Panc1 (cell line): ENCODE measurements around the gene GPATCH3. TPM values are rescaled to one million over a fixed set of nuclear protein-coding genes. Genes with fewer than 3 reads are reported as not detected.

Source experiments
- ATAC-seq: fragments of 200-7000 bp; cut with Tn5 transposase; 2 replicates; pipeline ENCODE4 v1.9.1; 2020; ENCODE audit warnings: mild to moderate bottlenecking, moderate library complexity
- BruUV-seq: library from RNA; stranded (reverse); fragments of 400-500 nt; replicated peaks from 2 replicates; lab custom pipeline; 2021; lab: Mats Ljungman, UMichigan
- CTCF ChIA-PET: fragments of 300-600 bp; sonication (Branson Sonifier 250); formaldehyde crosslinking; loops from one replicate; lab custom pipeline; 2022; ENCODE audit warnings: antibody characterized with exemption; lab: Charles Lee
- POLR2A ChIA-PET: fragments of 300-600 bp; sonication (Branson Sonifier 250); formaldehyde crosslinking; loops from one replicate; lab custom pipeline; 2022; ENCODE audit warnings: antibody characterized with exemption; lab: Charles Lee
- DNase-seq: peaks from one replicate; pipeline ENCODE4 v3.0.0-alpha.2; 2010; ENCODE audit warnings: low read depth, low spot score
- H3K27ac ChIP-seq: 2 replicates; pipeline ENCODE4 v1.5.1; 2011; ENCODE audit warnings: mild to moderate bottlenecking, low read length, inconsistent platforms
- H3K27me3 ChIP-seq: fragments of 200-500 bp; sonication (Bioruptor generic); 2 replicates; pipeline ENCODE4 v1.6.0; 2014; ENCODE audit warnings: low read length, inconsistent platforms; ENCODE audit not compliant: control insufficient read depth, insufficient read depth
- H3K36me3 ChIP-seq: fragments of 200-500 bp; sonication (Bioruptor generic); 2 replicates; pipeline ENCODE4 v1.5.1; 2014; ENCODE audit warnings: inconsistent platforms, mild to moderate bottlenecking, low read length, moderate library complexity; ENCODE audit not compliant: control insufficient read depth, insufficient read depth
- H3K4me1 ChIP-seq: 2 replicates; pipeline ENCODE4 v1.5.1; 2011; ENCODE audit warnings: inconsistent platforms, mild to moderate bottlenecking, low read length, moderate library complexity; ENCODE audit not compliant: control insufficient read depth, insufficient read depth
- H3K4me3 ChIP-seq, 2 experiments: 2 replicates each; pipeline ENCODE4 v1.5.1; 2011 to 2012; ENCODE audit warnings: low read depth in 2 of 2, low read length in 2 of 2, mild to moderate bottlenecking in 2 of 2, inconsistent platforms in 1 of 2, moderate library complexity in 1 of 2
- H3K9me3 ChIP-seq: fragments of 200-500 bp; sonication (Bioruptor generic); 2 replicates; pipeline ENCODE4 v1.5.1; 2014; ENCODE audit warnings: low read depth, mild to moderate bottlenecking, inconsistent platforms, low read length, moderate library complexity; ENCODE audit not compliant: control insufficient read depth, insufficient read depth
- POLR2AphosphoS5 ChIP-seq: IDR thresholded peaks from 2 replicates; pipeline ENCODE4 v1.6.1; 2012; ENCODE audit warnings: mild to moderate bottlenecking, low read depth, low read length, moderate library complexity
- SIN3A ChIP-seq: IDR thresholded peaks from 2 replicates; pipeline ENCODE4 v1.6.1; 2012; ENCODE audit warnings: low read depth, mild to moderate bottlenecking, low read length, moderate library complexity, borderline replicate concordance; ENCODE audit not compliant: insufficient read depth
- TCF7L2 ChIP-seq: IDR thresholded peaks from 2 replicates; pipeline ENCODE4 v1.6.1; 2011; ENCODE audit warnings: mild to moderate bottlenecking, low read depth, low read length, inconsistent platforms
- in situ Hi-C: cut with HindIII; loops from 2 replicates; pipeline ENCODE4 v1.10.0; 2016; ENCODE audit warnings: low sequenced_read_pairs, low pct_unique_long_range_greater_than_20kb
- intact Hi-C: fragments of 100-400 bp; cut with micrococcal nuclease; formaldehyde crosslinking; loops from one replicate; pipeline ENCODE4 v1.10.0; 2022; ENCODE audit not compliant: unreplicated experiment
- total RNA-seq: library from RNA; stranded (reverse); gene quantifications from one replicate; pipeline ENCODE4 v1.2.1, GENCODE V29; 2021; ENCODE audit not compliant: unreplicated experiment
- TF ChIP-seq, protein P1 (sequence below), 2 experiments: IDR thresholded peaks; 2 replicates each; pipeline ENCODE4 v1.6.1; 2011 to 2012; ENCODE audit warnings: low read depth in 2 of 2, control low read depth in 1 of 2, low read length in 1 of 2, mild to moderate bottlenecking in 1 of 2, moderate library complexity in 1 of 2; ENCODE audit not compliant: insufficient read depth in 1 of 2
- TF ChIP-seq, protein P2 (sequence below): fragments of 450-650 bp; IDR thresholded peaks from 2 replicates; pipeline ENCODE4 v1.5.1; 2017; ENCODE audit warnings: mild to moderate bottlenecking

GPATCH3 gene
- total RNA-seq, 1 experiment from 2014 or later, result 29.7 TPM

DNA sequence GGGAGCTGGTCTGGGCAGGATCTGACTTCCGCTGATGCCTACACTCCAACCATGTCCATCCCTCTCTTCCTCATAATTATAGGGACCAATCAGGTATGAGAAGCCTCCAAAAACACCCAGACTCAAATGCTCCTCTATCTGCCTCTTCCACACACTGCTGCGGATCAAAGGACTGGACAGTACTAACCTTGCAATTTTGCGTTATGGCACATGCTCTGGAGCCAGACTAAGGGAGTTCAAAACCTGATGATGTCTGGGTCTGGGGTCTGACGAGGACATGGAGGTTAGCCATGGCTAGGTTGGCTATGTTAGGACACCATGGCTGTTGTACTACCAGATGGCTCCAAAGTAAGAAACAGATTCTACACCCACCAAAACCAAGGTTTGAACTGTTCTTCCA, 20.5 kb downstream of the GPATCH3 start:
- Histone ChIP-seq H3K27me3 (no peaks in the 10 kb centered on the region), H3K4me1 (no peaks in the 10 kb centered on the region), H3K27ac (no peak overlapping the region), H3K9me3 (no peaks in the 10 kb centered on the region), H3K36me3 (peaks cover 15% of the 10 kb centered on the region; the same call in 1 of the 2 replicates), H3K4me3 (no peak overlapping the region)
- ATAC-seq (no peak), DNase-seq (no peak)
- intact Hi-C loops (loop anchor here (5.0 kb wide), 1 partner anchor 277 kb away; no protein-coding TSS in a partner anchor), in situ Hi-C loops (no loop called here)
- TF ChIP-seq POLR2AphosphoS5, result no peak
- TF ChIP-seq, protein P1, sequence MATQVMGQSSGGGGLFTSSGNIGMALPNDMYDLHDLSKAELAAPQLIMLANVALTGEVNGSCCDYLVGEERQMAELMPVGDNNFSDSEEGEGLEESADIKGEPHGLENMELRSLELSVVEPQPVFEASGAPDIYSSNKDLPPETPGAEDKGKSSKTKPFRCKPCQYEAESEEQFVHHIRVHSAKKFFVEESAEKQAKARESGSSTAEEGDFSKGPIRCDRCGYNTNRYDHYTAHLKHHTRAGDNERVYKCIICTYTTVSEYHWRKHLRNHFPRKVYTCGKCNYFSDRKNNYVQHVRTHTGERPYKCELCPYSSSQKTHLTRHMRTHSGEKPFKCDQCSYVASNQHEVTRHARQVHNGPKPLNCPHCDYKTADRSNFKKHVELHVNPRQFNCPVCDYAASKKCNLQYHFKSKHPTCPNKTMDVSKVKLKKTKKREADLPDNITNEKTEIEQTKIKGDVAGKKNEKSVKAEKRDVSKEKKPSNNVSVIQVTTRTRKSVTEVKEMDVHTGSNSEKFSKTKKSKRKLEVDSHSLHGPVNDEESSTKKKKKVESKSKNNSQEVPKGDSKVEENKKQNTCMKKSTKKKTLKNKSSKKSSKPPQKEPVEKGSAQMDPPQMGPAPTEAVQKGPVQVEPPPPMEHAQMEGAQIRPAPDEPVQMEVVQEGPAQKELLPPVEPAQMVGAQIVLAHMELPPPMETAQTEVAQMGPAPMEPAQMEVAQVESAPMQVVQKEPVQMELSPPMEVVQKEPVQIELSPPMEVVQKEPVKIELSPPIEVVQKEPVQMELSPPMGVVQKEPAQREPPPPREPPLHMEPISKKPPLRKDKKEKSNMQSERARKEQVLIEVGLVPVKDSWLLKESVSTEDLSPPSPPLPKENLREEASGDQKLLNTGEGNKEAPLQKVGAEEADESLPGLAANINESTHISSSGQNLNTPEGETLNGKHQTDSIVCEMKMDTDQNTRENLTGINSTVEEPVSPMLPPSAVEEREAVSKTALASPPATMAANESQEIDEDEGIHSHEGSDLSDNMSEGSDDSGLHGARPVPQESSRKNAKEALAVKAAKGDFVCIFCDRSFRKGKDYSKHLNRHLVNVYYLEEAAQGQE (IDR thresholded peaks at IDR 0.05; ENCODE audit: insufficient read depth in 1 of 2, low read depth in 2 of 2, low read length in 1 of 2), result no peak
- BruUV-seq, result no TSS peak
- ChIA-PET POLR2A (no interaction called here), CTCF (no interaction called here)

DNA sequence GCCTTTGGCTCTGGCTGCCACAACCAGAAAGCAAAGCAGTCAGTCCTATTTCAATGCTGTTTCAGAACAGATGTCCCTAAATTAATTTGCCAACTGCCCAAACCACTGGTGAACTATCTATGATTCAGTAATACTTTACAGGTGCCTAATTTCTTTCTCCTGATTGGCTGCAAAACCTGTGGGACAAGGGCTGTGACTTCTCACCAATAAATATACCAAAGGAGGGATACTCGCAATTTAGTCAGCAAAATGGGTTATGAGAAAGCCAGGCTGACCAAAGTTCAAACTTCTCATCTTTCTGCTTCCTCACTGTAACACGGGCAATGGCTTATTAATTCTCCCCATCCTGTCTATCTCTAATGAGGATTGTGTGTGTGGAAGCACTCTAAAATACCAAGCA, 22.9 kb downstream of the GPATCH3 start:
- TSS peak; percentile 57 for BruUV-seq
- peaks cover 10% of the 10 kb centered on the region; the same call in 1 of the 2 replicates for H3K36me3 ChIP-seq
- no peaks in the 10 kb centered on the region for H3K9me3 ChIP-seq
- DNase-seq (no peak), ATAC-seq (no peak)
- no peak overlapping the region for H3K4me3 ChIP-seq
- no peaks in the 10 kb centered on the region for H3K27me3 ChIP-seq
- no peak overlapping the region for H3K27ac ChIP-seq
- no peaks in the 10 kb centered on the region for H3K4me1 ChIP-seq
- CTCF ChIA-PET, result no interaction called here
- POLR2A ChIA-PET, result no interaction called here
- intact Hi-C loops, result loop anchor here (5.0 kb wide), 1 partner anchor 275 kb away; no protein-coding TSS in a partner anchor
- in situ Hi-C loops, result no loop called here
- TF ChIP-seq SIN3A (no peak), POLR2AphosphoS5 (no peak; the same call in 1 of the 2 replicates), TCF7L2 (no peak)
- TF ChIP-seq, protein P1 (IDR thresholded peaks at IDR 0.05; ENCODE audit: insufficient read depth in 1 of 2, low read depth in 2 of 2, low read length in 1 of 2), result no peak
- TF ChIP-seq, protein P2, sequence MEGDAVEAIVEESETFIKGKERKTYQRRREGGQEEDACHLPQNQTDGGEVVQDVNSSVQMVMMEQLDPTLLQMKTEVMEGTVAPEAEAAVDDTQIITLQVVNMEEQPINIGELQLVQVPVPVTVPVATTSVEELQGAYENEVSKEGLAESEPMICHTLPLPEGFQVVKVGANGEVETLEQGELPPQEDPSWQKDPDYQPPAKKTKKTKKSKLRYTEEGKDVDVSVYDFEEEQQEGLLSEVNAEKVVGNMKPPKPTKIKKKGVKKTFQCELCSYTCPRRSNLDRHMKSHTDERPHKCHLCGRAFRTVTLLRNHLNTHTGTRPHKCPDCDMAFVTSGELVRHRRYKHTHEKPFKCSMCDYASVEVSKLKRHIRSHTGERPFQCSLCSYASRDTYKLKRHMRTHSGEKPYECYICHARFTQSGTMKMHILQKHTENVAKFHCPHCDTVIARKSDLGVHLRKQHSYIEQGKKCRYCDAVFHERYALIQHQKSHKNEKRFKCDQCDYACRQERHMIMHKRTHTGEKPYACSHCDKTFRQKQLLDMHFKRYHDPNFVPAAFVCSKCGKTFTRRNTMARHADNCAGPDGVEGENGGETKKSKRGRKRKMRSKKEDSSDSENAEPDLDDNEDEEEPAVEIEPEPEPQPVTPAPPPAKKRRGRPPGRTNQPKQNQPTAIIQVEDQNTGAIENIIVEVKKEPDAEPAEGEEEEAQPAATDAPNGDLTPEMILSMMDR, result no peak
